ENCODE data around the gene CACNB4. TPM values are rescaled to one million over a fixed set of nuclear protein-coding genes. Genes with fewer than 3 reads are reported as not detected.
A peak's percentile ranks its signal among the peaks of the same experiment; 100 is the strongest.

CACNB4 gene
- total RNA-seq, 2 experiments from 2014 or later = 0.28 to 0.30 TPM

- Mint-ChIP-seq H3K4me3 (no peak overlapping the region), H3K4me1 (peaks cover 2% of the 10 kb centered on the region)
- CTCF ChIA-PET = no interaction called here
Observed at GRCh38 chr2:151844211-151844896, 254.5 kb downstream of the CACNB4 start.

GRCh38 chr2:151843691-151844061, 255.2 kb downstream of the CACNB4 start:
- Mint-ChIP-seq H3K36me3 (ENCODE audit: low read depth) (no peaks in the 10 kb centered on the region), H3K4me3 (no peak overlapping the region), H3K4me1 (peaks cover 2% of the 10 kb centered on the region), H3K27ac (no peak overlapping the region), H3K27me3 (peaks cover 13% of the 10 kb centered on the region), H3K9me3 (no peaks in the 10 kb centered on the region)
- DNase-seq = no peak
- ChIA-PET CTCF (no interaction called here), POLR2A (no interaction called here)

More at GRCh38 chr2:151844211-151844896, 254.5 kb downstream of the CACNB4 start:
- POLR2A ChIA-PET = interaction anchor here (1.3 kb wide), 1 partner anchor 16 kb away, joined by 6 read pairs; the partner anchor contains the start of gene ARL5A
- H3K9me3 Mint-ChIP-seq = no peaks in the 10 kb centered on the region
- H3K27me3 Mint-ChIP-seq = peaks cover 13% of the 10 kb centered on the region
- no peak overlapping the region for H3K27ac Mint-ChIP-seq
- DNase-seq = no peak
- H3K36me3 Mint-ChIP-seq (ENCODE audit: low read depth) = no peaks in the 10 kb centered on the region

GRCh38 chr2:151842830-151843690, 255.8 kb downstream of the CACNB4 start:
- H3K4me3 Mint-ChIP-seq = no peak overlapping the region
- CTCF ChIA-PET = no interaction called here
- POLR2A ChIA-PET = no interaction called here

GRCh38 chr2:151841047-151841424, 257.8 kb downstream of the CACNB4 start:
- no peak overlapping the region for H3K27ac Mint-ChIP-seq
- no peak for DNase-seq
- no peaks in the 10 kb centered on the region for H3K9me3 Mint-ChIP-seq
- POLR2A ChIA-PET = no interaction called here
- H3K36me3 Mint-ChIP-seq (ENCODE audit: low read depth) = no peaks in the 10 kb centered on the region
- peaks cover 10% of the 10 kb centered on the region for H3K27me3 Mint-ChIP-seq
- H3K4me3 Mint-ChIP-seq = no peak overlapping the region
- CTCF ChIA-PET = no interaction called here
- H3K4me1 Mint-ChIP-seq = peaks cover 2% of the 10 kb centered on the region

More at GRCh38 chr2:151842830-151843690, 255.8 kb downstream of the CACNB4 start:
- H3K27ac Mint-ChIP-seq = no peak overlapping the region
- no peak for DNase-seq
- H3K9me3 Mint-ChIP-seq = no peaks in the 10 kb centered on the region
- no peaks in the 10 kb centered on the region for H3K36me3 Mint-ChIP-seq (ENCODE audit: low read depth)
- peaks cover 2% of the 10 kb centered on the region for H3K4me1 Mint-ChIP-seq
- H3K27me3 Mint-ChIP-seq = peaks cover 8% of the 10 kb centered on the region

GRCh38 chr2:151840216-151841046, 258.4 kb downstream of the CACNB4 start:
- peaks cover 7% of the 10 kb centered on the region for H3K27me3 Mint-ChIP-seq
- DNase-seq = no peak
- ChIA-PET POLR2A (no interaction called here), CTCF (no interaction called here)
- H3K36me3 Mint-ChIP-seq (ENCODE audit: low read depth) = no peaks in the 10 kb centered on the region
- peaks cover 2% of the 10 kb centered on the region for H3K4me1 Mint-ChIP-seq
- H3K27ac Mint-ChIP-seq = no peak overlapping the region
- H3K9me3 Mint-ChIP-seq = no peaks in the 10 kb centered on the region
- H3K4me3 Mint-ChIP-seq = no peak overlapping the region

- Mint-ChIP-seq H3K36me3 (ENCODE audit: low read depth) (no peaks in the 10 kb centered on the region), H3K4me3 (no peak overlapping the region), H3K9me3 (no peaks in the 10 kb centered on the region), H3K27ac (no peak overlapping the region), H3K27me3 (peaks cover 11% of the 10 kb centered on the region), H3K4me1 (peaks cover 2% of the 10 kb centered on the region)
- ChIA-PET POLR2A (no interaction called here), CTCF (no interaction called here)
- no peak for DNase-seq
Observed at GRCh38 chr2:151837926-151838325, 260.9 kb downstream of the CACNB4 start.

- Mint-ChIP-seq H3K27ac (no peak overlapping the region), H3K9me3 (no peaks in the 10 kb centered on the region), H3K4me1 (peaks cover 3% of the 10 kb centered on the region), H3K4me3 (no peak overlapping the region), H3K36me3 (ENCODE audit: low read depth) (no peaks in the 10 kb centered on the region), H3K27me3 (peaks cover 12% of the 10 kb centered on the region)
- CTCF ChIA-PET = no interaction called here
- DNase-seq = no peak
- POLR2A ChIA-PET = no interaction called here
Observed at GRCh38 chr2:151833984-151834383, 264.9 kb downstream of the CACNB4 start.

- CTCF ChIA-PET = interaction anchor here (0.7 kb wide), 1 partner anchor 1854 kb away, joined by 3 read pairs; no protein-coding TSS in a partner anchor
- peaks cover 23% of the 10 kb centered on the region for H3K4me1 Mint-ChIP-seq
Observed at GRCh38 chr2:151830961-151831360, 267.9 kb downstream of the CACNB4 start.

GRCh38 chr2:151828890-151829324, 269.9 kb downstream of the CACNB4 start:
- Mint-ChIP-seq H3K4me1 (peaks cover 37% of the 10 kb centered on the region), H3K9me3 (no peaks in the 10 kb centered on the region), H3K27me3 (peaks cover 3% of the 10 kb centered on the region), H3K27ac (peak overlapping the region; percentile 74), H3K4me3 (peak overlapping the region; percentile 97), H3K36me3 (ENCODE audit: low read depth) (peaks cover 13% of the 10 kb centered on the region)
- ChIA-PET POLR2A (interaction anchor here (1.0 to 2.4 kb wide), 9 partner anchors 9 to 568 kb away, joined by 3 to 9 read pairs (median 4); partner anchors contain the start of gene NMI), CTCF (interaction anchor here (0.6 to 1.3 kb wide), 2 partner anchors 9 to 197 kb away, joined by 3 to 4 read pairs; no protein-coding TSS in a partner anchor)
- no peak for DNase-seq

More at GRCh38 chr2:151830961-151831360, 267.9 kb downstream of the CACNB4 start:
- no peak for DNase-seq
- H3K4me3 Mint-ChIP-seq = no peak overlapping the region
- H3K27me3 Mint-ChIP-seq = peaks cover 8% of the 10 kb centered on the region
- peaks cover 10% of the 10 kb centered on the region for H3K36me3 Mint-ChIP-seq (ENCODE audit: low read depth)
- POLR2A ChIA-PET = no interaction called here
- H3K9me3 Mint-ChIP-seq = no peaks in the 10 kb centered on the region
- H3K27ac Mint-ChIP-seq = no peak overlapping the region

GRCh38 chr2:151828143-151828889, 270.5 kb downstream of the CACNB4 start, which contains the start of gene ARL5A:
ARL5A (minus strand) TSS chr2:151828421; CDS start chr2:151828176, 245 bp downstream.
- ChIA-PET CTCF (interaction anchor here (1.1 to 1.9 kb wide), 3 partner anchors 9 to 197 kb away, joined by 3 to 7 read pairs (median 4); no protein-coding TSS in a partner anchor), POLR2A (interaction anchor here (0.7 to 2.4 kb wide), 11 partner anchors 8 to 592 kb away, joined by 3 to 9 read pairs (median 4); partner anchors contain the start of gene NMI)
- peak; percentile 95 for DNase-seq
- Mint-ChIP-seq H3K27ac (peak within 1 kb of the TSS; percentile 80), H3K36me3 (ENCODE audit: low read depth) (peaks cover 13% of the 10 kb centered on the region), H3K4me3 (peak within 1 kb of the TSS; percentile 97), H3K4me1 (peaks cover 42% of the 10 kb centered on the region), H3K27me3 (peaks cover 1% of the 10 kb centered on the region), H3K9me3 (no peaks in the 10 kb centered on the region)

GRCh38 chr2:151827564-151828142, 271.2 kb downstream of the CACNB4 start:
- peak overlapping the region; percentile 80 for H3K27ac Mint-ChIP-seq
- ChIA-PET CTCF (interaction anchor here (1.1 to 1.9 kb wide), 3 partner anchors 8 to 198 kb away, joined by 3 to 7 read pairs (median 4); no protein-coding TSS in a partner anchor), POLR2A (interaction anchor here (0.7 to 2.4 kb wide), 10 partner anchors 9 to 592 kb away, joined by 3 to 9 read pairs (median 4); partner anchors contain the start of gene NMI)
- peaks cover 1% of the 10 kb centered on the region for H3K27me3 Mint-ChIP-seq
- DNase-seq = peak; percentile 30
- H3K36me3 Mint-ChIP-seq (ENCODE audit: low read depth) = peaks cover 13% of the 10 kb centered on the region
- H3K4me1 Mint-ChIP-seq = peaks cover 46% of the 10 kb centered on the region
- H3K4me3 Mint-ChIP-seq = peak overlapping the region; percentile 97
- H3K9me3 Mint-ChIP-seq = no peaks in the 10 kb centered on the region

All from activated CD4-positive, alpha-beta memory T cell treated with anti-CD3 and anti-CD28 coated beads, Interleukin-2, amount 10 ng/mL, durations not matched to agents 7 days and 5 days (primary cell).